Activated naive CD4-positive, alpha-beta T cell (primary cell): ENCODE results near the gene CELF4.

Experiments
- DNase-seq, 4 experiments: peaks; one replicate each; lab custom pipeline; 2025; lab: John Stamatoyannopoulos, UW

Gene CELF4

GRCh38 chr18:37546651-37547050 is 18.9 kb downstream of the CELF4 start:
- no peak for DNase-seq

- DNase-seq, result no peak
Measured at GRCh38 chr18:37546272-37546537, 19.4 kb downstream of the CELF4 start.

DNA sequence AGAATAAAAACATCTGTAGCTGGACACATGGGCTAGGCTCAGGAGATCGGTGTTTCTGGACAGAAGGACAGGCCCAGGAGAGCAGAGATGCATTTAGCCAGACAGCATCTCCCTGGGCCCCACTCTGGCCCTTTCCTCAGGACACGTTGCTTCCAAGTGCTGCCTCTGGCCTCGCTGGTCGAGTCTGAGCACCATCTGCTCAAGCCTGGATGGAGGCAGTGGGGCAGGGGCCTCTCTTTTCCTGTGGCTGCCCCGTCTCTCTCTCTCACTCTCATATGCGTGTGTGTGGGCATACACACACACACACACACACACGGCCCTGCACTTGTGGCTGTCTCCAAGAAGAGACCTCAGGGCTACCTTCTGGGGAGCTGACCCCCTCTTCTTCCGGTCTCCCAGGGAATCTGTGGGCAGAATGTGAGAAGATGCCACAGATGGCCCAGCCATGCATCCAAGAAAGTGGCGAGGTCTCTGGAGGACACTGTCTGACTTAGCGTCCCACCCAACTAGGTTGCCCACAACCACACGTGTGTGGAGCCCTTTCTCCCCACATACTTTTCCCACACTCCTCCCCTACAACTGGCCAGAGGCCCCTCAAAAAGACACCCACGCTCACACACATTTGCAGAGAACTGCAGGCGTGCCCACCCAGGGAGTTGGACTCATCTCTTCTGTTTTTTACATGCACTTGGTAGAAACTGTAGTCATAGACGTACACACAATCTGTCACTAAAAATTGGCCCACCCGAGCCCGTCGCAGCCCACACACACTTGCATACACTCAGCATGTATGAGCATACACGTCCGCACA is 19.9 kb downstream of the CELF4 start:
- no peak for DNase-seq

DNA sequence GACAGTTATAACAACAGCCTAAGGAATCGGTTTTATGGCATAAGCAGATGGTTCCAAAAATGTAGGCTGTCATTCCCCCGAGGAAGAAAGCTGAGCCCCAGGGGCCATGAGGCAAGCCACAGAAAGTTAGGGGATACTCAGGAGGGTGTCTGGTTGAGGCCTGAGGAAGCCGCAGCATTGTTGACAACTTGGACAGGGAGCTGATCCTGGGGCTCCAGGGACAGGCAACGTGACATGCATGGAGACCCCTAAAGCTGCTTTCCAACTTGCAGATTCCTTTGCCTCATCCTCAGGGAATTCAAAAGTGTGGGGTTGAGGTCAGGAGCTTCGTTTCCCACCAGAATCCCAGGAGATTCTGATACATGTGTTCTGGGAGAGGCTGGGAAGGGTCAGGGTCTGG is 20.9 kb downstream of the CELF4 start:
- DNase-seq, result no peak

- no peak for DNase-seq
Measured at GRCh38 chr18:37544217-37544616, 21.4 kb downstream of the CELF4 start.

DNA sequence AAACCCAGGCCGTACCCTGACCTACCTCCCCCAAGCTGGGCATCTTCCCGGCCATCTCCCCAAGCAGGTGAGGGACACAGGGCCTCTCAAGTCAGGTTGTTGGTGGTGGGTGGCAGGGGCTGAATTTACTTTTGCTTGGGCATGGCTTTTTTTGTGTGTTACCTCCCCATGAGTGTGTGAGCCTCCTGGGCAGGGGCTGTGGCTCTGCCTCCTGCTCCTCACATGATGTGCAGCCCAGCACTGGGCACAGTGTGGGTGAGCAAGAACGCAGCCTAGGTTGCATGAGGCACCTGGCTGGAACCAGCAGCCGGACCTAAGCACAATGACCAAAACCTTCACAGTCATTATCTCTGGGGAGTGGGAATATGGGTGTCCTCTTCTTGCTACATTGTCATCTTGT is 22.3 kb downstream of the CELF4 start:
- DNase-seq, result no peak

GRCh38 chr18:37541517-37541916 is 24.1 kb downstream of the CELF4 start:
- DNase-seq, result no peak

DNA sequence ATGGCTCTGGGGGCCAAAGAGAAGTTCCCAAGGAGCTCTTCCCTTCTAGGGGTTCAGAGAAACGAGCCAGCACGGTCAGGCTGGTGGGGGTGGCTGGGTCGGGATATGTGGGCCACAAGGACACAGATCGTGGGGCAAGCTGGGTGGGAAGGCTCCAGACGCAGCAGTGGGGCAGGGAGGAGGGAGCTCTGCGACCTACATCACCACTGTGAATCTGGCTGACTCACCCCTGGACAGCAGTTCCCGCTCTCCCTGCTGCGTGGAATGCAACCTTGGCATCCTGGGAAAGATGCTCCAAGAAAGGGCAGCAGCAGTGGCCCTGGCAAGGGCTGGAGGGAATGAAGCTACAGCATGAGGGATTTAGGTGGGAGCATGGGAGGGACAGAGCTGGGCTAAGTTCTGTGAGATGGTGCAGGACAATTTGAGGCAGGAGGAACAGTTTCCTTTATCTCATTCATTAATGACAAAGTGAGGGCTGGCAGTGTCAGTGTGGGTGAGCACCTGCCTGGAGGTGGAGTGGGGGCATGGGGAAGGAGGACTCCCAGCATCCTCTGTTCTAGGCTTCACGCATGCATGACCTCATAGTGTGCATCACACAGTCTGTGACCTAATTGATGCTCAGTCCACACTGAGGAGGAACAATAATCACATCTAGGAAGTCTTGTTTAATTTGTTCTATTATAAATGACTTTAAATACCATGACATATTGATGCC is 25.0 kb downstream of the CELF4 start:
- no peak for DNase-seq

DNA sequence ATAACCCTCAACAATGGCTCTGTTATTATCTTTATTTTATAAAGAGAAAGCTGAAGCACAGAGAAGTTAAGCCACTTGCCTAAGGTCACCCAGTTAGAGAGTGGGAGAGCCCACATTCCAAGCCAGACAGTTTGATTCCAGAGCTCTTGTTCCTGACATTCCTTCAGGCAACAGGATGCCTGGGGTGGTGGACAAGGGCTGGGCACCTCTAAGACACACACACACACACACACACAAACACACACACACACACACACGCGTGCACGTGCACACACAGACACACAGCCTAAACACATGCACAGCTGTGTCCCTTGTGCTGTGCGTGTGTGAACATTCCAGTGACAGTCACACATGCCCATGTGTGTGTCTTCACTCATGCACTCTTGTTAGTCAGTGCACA is 26.4 kb downstream of the CELF4 start:
- no peak for DNase-seq

GRCh38 chr18:37538526-37539205 is 26.9 kb downstream of the CELF4 start:
- no peak for DNase-seq

DNA sequence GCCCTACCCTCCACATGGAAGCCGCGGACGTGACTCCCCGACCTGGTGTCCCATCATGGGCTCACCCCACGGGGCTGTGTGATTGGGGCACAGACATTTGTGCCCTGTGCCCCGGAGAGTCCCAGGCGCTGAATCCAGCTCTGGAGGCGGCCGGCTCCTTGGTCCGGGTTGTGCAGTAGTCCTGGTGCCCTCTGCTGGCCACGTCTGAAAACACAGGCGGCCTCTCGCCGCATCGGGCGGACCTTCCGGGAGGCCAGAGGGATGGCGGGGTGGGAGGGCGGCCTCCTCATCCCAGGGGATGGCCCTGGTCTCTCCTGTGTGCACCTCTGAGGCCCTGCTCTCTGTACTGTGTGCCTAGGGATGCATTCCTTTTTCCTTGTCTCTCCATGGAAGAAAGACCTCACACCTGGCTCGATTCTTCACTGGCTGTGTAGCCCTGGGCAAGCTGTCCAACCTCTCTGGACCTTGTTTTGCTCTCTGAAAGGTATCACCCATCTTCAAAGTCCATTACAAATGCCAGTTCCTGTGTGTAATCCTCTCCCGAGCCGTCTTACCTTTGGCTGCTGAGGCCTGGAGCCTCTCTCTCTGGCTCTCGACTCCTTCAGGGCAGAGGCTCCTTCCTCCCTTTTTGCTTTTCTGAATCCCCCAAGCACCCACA is 27.6 kb downstream of the CELF4 start:
- peak in 1 of 4 experiments; percentile 1 for DNase-seq

DNA sequence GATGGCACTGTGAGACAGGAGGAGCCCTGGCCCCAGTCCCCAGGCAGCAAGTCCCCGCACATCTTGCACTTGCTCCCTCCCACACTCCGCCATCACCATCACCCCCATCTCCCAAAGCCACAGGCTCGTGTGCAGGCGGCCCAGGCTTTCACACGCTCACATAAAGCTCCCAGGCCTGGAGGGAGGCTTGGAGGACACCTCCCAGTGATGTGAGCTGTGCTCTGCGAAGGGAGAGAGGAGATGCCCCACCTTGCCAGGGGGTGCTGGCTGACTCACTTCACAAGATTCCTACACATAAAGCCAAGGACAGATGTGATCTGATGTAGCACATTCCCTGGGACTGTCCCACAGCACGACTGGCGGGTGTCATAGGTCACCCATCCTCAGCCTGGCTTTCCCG is 28.9 kb downstream of the CELF4 start:
- DNase-seq, result no peak

DNA sequence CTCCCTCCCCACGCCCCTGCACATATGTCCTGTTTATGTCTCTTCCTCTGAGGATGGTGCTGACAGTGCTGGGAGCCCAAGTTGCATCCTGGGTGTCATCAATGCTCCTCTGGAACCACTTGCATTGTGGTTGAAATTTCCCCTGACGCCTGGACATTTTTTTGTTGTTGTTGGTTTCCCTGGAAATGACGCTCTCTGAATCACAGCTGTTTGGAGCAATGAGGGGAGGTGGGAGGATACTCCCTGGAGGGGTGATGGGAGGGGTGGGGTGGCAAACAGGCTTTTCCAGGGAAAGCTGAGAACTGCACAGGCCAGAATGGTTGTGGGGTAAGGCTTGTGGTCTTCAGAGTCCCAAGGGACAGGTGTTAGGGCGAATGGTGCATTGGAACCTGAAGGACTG is 29.6 kb downstream of the CELF4 start:
- no peak for DNase-seq

- no peak for DNase-seq
Measured at GRCh38 chr18:37534627-37535026, 31.0 kb downstream of the CELF4 start.

GRCh38 chr18:37533647-37534584 is 31.7 kb downstream of the CELF4 start:
- no peak for DNase-seq

- DNase-seq, result no peak
Measured at GRCh38 chr18:37532917-37533316, 32.7 kb downstream of the CELF4 start.

DNA sequence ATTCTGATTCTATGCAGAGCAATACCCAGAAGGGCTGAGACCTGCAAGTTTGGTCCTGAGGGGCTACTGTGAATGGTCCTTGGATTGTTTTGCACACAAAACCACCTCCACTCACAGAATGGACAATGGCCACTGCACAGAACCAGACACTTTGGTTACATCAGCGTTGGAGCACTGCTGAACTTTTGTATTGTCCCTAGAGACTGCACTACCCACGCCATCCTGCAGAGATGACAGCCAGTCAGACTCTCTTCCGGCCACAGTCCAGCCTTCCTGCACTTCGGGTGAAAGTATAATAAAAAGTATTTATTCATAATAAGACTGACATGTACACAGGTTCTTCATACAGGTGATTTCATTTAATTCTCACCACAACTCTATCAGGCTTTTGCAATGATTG is 35.7 kb downstream of the CELF4 start:
- no peak for DNase-seq

GRCh38 chr18:37529296-37529695 is 36.3 kb downstream of the CELF4 start:
- no peak for DNase-seq

DNA sequence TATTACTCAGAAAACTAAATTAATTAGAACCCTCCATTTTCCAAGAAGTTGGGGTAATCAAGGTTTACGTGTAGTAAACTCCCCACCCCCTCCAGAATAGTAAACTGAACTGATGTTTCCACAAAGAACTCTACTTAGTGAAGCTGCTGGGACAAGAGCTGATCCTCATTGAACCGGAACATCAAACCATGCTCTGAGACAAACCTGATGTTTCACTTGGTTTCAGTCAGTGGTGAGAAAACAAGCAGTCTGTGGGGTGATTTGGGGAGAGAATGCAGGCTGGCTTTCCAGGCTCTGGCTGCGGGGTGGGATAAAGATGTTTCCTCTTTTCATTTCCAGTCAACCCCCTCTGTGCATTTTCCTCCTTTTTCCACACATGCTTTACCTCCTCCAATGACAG is 38.2 kb downstream of the CELF4 start:
- no peak for DNase-seq

DNA sequence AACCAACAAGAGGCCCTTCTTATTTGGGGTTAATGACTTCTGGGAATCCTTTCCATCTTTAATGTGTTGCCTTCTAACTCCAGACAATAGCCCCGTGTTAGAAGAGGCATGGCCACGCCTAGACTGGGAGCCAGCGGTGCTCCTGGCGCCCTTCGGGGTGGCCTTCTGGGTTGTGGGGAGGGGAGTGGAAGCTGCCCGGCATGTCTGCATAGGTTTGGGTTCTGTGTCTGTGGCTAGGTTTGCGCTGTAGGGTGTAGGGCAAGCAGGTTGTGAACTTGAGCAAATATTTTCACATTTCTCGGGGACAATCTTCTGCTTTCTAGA is 40.4 kb downstream of the CELF4 start:
- DNase-seq, result no peak

DNA sequence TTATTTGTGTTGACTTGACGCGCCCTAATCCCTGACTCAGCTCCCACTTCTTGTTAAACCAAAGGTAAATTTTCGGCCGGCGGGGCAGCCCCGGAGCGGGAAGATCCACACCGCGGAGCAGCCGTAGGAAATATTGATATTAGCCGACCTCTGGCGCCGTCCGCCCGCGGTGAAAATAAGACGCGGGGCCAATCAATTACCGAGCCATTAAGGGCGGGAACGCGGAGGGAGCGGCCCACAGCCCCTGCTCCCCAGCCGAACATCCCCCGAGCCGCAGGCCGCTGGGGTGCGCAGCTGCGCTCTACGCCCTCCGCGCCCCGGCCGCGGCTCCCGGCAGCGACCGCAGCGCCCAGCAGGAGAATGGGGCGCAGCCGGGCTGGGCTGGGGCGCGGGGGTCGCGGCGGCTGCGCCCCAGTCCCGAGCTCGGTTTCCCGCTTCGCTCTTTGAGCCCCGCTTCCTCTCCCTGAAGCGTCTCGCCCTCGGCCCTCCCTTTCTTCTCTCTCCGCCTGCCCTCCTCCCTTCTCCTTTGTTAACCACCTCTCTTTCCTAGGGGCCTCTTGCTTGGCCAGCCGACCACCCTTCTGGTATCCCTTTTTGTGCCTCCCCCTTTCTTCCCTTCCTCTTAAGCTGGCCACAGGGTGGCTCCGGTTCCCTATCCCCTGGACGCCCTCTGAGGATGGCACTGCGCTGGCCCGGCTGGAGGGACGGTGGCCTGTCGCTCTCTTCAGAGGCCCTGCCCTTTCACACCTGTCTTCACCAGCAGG is 40.9 kb downstream of the CELF4 start:
- no peak for DNase-seq
